Astrocyte of the hippocampus (primary cell): ENCODE results near the gene VPS51.
"Not testable (repeated sequence)": the region's sequence is repeated elsewhere in the genome, so short reads cannot be mapped to it uniquely, and the experiment has no call there.

Source experiments
- DNase-seq: peaks from one replicate; pipeline ENCODE4 v3.0.0; 2011; ENCODE audit warnings: low read depth, low spot score

Gene VPS51

DNA sequence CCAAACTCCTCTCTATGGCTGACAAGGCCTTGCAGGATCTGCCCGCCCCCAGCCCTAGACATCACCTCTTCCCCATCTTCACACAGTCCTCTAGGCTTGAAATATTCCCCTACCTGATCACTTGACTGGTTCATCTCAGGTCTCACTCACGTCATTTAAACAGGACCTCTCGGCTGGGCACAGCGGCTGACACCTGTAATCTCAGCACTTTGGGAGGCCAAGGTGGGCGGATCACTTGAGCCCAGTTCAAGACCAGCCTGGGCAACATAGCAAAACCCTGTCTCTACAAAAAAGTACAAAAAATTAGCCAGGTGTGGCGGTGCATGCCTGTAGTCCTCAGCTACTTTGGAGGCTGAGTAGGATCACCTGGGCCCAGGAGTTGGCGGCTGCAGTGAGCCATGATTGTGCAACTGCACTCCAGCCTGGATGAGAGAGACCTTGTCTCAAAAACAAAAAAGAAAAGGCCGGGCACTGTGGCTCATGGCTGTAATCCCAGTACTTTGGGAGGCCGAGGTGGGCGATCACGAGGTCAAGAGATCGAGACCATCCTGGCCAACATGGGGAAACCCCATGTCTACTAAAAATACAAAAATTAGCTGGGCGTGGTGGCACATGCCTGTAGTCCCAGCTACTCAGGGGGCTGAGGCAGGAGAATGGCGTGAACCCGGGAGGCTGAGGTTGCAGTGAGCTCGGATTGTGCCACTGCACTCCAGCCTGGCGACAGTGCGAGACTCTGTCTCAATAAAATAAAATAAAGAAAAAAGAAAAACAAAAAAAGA lies 23.1 kb downstream of the VPS51 start:
- not testable (repeated sequence) for DNase-seq

DNA sequence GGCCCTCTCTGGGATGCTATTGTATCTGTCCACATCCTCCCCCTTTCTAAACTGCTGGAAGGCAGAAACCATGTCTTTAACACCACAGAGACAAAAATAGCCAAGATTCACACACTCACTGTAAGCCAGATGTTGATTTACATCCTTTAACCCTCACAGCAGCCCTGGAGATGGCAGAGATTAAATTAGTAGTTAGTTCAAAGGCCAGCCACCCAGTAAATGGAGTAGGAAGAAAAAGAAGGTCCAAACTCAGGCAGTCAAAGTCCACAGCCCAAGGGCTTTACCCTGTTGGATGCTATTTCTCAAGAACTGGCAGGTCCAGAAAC lies 23.6 kb downstream of the VPS51 start:
- no peak for DNase-seq

DNA sequence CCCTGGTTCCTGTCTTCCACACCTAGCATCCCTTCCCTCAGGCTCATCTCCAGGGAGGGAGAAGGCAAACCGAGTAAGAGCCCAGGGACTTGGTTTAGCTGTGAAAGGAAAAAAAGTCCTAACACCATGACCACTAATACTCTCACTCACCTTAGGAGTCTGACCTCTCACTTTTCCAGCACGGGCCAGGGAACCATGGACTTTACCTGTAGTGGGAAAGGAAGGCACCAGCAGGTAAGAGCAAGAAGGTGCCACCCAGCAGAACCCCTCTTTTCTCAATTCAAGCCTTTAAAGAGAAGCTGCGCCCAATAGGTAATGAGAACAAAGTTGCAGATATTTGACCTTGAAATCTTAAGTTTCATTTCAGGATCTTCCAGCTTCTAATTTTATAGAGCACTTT lies 24.8 kb downstream of the VPS51 start:
- DNase-seq = no peak

DNA sequence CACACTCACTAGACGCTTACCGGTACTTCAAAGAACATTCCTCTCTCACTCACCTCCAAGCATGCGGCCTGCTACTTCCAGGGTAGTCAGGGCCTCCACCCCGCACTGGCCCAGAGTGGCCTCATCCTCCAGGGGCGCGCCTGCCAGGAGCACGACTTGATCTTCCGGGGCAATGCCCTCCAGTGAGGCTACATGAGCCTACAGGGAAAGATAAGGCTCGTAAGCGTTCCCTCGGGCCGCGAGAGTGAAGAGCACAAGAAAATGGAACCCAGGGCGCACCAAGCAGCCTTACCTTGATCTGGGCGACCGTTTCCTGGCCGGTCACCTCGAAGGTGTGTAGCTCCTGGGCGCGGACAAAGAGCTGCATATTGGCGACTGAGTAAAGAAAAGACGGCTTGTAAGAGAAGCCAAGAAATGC lies 25.4 kb downstream of the VPS51 start:
- DNase-seq = peak; percentile 31

DNA sequence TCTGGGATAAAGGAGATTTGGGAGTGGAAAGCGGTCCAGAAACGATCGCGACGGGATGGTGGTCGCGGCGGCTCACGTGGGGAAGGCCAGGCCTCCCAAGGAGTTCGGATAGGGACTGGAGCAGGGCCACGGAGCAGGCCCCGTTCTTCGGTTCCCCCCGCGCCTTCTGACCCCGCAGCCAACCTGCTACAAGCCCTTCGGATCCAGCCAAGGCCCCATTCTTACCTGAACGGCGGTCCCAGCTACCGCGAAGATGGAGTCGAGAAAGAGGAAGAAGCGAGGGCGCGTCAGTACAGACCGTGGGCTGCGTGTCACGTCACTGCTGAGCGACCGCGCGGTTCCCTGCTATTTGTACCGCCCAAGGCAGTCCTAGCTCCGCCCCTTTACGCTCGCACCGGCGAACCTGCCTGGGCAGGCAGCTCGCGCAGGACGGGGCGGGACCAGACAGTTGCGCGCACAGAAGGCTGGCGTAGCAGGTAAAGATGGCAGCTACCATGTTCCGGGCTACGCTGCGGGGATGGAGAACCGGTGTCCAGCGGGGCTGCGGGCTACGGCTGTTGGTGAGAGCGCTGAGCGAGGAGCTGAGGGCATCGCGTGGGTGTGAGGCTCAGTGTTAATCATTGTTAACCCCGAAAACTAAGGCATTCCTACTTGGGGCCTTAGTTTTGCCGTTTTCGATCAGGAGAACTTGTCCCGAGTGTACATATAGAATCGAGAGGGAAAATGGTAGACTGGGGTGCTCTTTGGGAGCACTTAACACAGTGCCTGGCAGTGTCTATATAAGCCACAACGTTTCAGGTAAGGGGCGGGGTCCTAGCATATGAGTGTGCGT lies 26.1 kb downstream of the VPS51 start, which contains the start of the genes FAU and MRPL49:
TSS of gene FAU (minus strand) at position 270 of the 832 bp plus-strand sequence. CDS start 321 bp downstream, outside the sequence.
TSS of gene MRPL49 (plus strand) at position 457 of the 832 bp plus-strand sequence. CDS start at position 483, 26 bp downstream.
- DNase-seq = peak; percentile 99

DNA sequence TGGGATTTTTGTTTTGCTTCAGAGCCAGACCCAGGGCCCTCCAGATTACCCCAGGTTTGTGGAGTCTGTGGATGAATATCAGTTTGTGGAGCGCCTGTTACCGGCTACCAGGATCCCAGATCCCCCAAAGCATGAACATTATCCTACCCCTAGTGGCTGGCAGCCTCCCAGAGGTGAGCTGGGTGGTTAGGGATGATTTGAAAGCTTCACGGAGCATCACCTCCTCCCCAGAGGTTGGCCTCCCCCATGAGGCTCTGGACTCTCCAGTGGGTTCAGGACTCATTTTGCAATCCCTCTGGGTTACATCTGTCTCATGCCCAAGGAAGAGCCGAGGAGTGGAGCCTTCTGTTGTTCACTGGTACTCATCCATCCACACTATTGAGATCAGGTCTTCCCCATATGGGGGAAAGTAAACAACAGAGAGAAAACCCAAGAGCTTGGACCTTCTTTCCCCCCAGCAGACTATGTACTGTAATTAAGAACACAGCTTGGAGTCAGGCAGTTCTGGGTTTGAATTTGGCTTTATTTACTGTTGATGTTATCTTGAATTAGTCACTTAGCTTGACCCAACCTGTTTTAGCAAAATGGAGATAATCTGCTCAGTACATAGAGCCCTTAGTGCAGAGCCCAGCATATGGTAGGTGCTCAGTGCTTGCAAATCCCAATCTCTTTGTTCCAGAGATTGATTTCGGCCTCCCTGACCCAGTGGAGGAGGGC lies 28.6 kb downstream of the VPS51 start:
- no peak for DNase-seq

DNA sequence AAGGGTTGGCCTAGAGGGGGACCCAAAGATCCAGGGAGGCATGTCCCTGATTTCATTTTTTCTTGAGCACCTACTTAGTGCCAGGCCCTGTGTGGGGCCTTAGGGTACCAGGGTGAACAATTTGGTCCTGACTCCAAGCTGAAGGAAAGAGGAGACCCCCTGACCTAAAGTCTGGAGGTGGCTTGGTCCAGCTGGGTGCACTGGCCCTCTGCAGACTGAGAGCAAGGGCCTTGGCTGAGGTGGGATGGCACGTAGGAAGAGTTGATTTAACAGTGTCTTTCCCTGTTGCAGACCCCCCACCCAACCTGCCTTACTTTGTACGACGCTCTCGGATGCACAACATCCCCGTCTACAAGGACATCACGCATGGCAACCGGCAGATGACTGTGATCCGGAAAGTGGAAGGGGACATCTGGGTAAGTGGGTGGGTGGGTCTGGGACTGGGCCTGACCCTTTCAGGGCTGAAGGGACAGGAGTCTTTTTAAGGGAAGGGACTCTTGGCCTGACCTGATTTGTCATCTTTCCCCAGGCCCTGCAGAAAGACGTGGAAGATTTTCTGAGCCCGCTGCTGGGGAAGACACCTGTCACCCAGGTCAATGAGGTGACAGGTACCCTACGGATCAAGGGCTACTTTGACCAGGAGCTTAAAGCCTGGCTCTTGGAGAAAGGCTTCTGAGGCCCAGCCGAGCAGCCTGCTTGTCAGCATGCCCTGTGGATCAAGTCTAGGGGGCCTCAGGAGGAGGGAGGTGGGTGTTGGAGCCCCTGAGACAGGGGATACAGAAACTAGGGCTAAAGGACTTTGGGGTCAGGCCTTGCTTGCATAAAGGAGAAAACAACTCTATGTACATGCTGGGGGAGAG lies 29.4 kb downstream of the VPS51 start:
- no peak for DNase-seq

DNA sequence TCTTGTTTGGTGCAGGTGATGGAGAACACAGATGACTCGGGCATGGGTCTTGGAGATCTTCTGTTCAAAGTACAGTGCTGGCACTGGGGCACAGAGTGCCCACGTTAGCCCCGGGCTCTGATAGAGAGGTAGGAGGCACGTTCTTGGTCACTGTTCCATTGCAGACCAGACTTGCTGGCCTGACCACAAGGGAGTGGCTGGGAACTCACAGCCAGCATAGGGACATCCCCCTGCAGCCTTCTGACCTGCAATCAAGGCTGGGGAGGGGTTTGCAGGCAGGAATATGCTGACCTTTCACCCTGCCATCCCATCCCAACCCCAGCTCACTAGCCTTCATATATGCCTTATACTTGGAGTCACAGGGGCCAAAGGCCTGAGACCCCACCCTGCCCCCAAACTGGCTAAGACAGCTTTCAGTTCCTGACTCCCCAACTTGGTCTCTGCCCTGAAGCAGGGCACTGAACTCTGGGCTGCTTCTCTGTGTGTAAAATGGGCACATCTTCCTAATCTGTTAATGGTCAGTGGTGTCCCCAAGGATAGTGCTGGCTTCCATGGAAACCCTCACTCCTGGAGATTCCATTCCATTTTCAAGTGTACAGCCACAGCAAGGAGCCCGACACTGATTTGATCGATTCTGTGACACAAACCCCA lies 30.7 kb downstream of the VPS51 start:
- DNase-seq = no peak

DNA sequence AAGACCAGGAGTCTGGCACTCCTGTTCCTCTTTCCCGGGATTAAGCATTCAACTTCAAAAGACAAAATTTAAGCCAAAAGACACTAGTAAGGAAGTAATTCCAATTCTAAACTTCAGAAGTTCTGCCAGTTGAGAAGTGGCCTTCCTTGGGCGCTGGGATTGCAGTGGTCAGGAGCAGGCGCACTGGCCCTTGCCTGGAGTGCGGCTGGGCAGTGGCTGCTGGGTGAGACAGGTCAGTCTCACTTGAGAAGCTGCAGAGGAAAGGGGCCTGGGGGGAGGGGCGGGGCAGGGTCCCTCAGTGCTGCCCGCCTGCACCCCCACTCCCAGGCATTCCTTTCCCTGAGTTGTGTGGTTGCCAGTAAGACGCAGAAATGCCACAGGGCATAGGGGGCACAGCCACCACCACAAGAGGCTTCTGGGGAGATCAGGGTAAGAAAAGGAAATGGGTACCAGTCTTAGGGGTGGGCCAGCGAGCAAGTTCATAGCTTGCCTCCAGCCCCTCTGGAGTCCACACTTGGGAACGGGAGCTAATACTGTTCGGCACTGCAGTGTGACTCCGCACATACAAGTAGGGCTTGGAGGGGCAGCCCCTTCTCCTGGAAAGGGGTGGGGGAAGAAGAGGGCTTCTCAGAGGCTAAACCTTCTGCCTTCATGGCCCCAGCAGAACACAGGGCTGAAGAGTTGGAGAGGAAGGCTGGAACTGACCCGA lies 31.6 kb downstream of the VPS51 start:
- no peak for DNase-seq

DNA sequence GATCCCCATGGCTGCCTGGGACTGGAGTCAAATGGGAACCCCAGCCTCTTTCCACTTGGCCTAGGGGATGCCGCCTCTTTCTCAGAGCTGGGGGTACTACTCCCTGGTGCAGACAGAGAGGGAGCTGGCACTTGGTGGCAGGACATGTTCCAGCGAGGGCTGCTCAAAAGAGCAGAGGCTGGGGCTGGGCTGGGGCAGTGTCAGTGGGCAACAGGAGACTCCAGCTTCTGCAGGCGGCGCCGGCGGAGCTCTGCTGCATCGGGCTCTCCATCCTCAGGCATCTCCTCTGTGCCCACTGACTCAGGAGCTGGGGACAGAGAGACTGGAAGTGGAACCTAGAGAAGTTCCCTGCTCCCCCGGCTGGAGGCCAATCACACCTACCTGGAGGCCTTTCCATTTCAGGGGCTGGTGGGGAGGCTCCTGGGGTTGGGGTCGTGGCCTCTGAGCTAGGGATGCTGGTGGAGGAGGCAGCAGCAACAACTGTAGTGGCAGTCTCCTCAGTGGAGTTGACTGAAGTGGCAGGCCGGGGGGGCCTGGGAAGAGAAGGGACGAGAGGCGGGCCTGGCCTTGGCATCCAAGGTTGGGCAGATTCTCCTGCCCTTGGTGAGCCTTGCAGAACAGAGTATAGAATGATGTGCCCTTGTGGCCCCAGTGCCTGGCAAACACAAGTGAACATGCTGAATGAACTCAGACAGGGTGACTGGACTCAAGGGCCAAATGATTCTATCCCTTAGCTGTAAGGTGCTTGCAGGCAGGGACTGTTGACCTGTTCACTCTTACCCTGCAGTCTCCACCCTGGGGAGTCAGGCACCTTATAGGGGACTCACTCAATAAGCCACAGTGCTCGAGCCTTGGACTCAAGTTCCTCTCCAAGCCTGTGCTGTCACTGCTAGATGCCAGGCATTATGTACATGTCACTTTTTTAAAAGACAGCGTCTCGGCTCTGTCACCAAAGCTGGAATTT lies 32.5 kb downstream of the VPS51 start:
- no peak for DNase-seq

DNA sequence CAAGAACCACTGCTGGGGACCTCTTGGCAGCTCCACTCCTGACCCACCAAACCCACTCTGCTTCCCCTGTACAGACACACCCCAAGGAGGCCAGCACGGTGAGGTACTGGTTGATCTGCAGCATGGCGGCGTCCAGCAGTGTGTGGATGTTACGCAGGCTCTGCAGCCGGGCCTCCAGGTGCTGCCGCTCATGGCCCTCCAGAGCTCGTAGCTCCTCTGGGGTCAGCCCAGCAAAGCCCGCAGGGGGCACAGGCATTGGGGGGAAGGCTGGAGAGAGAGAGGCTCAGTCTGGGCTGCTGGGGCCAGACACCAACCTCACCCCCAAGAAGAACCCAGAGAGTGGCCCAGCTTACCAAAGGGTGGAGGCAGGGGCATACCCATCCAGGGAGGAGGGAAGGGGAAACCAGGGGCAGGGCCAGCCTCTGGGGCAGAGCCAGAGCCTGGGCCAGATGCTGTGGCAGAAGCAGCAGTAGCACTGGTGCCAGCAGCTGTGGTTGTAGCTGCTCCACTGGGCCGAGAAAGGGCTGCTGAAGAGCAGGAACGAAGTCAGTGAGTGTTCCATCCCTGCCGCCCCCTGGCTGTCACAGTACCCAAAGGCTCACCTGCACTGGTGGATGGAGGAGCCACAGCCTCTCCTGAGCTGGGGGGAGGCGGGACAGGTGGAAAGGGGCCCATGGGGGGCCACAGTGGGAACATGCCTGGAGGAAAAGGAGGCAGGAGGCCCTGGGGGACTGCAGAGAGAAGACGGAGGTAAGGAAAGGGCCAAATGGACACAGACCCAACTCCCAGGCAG lies 33.8 kb downstream of the VPS51 start:
- DNase-seq = no peak

DNA sequence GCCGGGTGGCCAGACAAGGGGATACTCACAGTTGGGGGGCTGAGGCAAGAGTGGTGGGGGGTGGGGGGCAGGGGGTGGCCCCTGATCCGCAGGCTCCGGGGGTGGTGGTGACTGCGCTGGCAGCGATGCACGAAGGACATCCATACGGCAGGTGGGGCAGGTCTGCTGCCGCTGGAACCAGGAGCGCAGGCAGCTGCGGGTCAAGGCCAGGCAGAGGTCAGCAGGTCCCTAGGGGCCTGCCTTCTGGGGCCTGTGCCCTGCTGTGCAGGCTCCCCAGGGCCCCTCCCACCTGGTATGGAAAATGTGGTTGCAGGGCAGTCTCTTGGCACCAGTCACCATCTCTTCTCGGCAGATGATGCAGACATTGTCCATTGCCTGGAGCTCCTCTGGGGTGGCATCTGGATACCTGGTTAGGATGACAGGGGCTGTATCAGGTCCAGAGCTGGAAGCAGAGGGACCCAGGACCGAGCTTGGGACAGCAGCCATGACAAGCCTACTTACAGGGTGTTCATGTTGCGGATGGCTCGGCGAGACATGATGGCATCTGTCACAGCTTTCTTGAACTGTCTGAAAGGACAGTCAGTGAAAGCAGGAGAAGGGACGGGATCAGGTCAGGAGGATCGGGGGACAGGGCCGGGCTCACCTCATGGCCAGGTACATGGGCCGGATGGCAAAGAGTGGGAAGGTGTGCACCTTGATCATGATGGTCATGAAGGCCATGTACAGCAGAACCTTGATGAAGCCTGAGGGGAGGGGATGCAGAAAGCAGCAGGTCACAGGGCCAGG lies 34.8 kb downstream of the VPS51 start:
- no peak for DNase-seq

DNA sequence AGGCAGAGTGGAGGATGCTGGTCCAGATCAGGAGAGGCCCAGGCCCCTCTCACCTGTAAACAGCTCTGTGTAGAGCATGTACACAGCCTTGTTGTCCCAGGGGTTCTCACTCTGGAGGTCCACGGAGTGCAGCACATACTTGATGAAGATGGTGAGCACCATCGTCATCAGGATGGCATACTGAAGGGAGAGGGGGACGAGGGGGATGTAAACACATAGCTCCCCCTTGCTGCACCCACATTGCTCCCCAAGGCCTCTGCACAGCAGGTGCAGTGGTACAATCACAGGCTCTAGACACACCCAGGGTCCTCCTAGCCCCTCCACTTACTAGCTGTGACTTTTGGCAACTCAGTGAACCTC lies 35.4 kb downstream of the VPS51 start:
- no peak for DNase-seq

DNA sequence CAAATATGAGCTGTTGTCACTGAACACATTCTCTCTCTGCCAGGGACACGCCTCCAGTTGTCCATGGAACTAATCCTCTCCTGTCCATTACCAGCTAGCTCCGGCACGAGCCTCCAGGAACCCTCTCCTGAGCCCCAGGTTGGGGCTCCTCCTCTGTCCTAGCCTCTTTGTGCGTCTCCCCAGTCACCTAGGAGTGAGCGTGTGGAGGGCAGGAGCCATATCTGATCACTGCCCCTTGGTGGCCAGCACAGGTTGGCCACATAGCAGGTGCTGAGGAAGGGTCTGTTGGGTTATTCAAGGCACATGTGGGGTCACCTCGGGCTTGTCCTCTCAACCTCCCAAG lies 35.9 kb downstream of the VPS51 start:
- no peak for DNase-seq

DNA sequence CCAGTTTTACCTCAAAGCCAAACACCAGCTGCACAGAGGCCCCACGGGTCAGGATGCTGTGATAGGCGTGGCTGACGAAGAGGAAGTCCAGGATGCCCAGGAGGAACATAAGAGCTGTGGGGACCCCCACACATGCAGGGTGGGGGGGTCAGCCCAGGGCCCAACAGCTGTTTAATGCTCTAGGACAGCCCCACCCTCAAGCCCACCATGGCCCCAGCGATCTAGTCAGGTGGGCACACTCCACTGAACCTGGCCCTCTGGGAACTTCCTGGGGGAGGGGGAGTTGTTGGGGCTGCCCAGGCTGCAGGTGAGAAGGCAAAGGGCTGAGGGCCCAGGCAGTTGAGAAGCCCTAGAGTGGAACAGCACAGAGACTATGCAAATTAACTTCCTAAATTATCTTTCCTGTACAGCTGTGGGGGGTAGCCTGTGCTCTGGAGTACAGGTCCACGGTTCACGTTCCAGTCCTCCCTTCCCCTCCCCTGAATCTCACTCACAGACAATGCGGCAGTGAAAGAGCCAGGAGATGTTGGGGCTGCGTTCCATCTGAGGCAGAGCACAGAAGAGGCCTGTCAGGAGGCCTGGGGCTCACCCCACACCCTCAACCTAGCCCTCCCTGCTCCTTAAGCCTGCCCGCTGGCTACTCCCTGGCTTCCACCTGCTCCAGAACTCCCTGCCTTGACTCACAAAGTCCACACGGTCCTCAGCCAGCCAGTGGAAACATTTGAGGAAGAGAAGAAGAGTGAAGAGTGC lies 36.4 kb downstream of the VPS51 start:
- no peak for DNase-seq

DNA sequence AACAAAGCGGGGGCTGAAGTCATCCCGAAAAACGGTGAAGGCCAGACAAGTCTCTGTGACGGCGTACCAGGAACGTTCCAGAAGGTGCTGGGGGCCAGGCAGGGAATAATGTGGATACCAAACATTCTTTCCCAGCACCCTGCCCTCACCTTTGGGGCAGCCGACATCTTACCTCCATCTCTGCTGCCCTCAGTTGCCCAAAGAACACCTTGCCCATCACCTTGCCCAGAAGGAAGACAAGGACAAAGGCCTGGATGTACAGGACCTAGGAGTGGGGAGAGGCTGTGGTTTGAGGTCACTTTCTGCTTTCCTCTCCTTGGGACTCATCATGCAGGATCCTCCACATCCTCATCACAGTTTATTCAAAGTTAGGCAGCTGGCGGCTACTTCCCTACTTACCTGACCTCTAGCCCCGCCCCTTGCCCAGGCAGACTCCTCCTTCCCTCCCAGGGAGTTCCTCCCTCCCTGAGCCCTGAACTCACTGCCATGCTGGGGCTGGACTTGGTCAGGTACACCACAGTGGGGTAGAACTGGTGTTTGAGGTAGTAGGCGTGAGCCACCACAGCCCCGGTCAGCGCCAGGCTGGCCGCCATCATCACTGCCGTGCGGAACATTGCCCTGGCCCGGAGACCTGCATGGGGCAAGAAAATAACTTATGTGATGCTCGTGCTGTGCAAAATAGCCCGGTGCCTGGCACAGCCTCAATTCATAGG lies 37.1 kb downstream of the VPS51 start:
- DNase-seq = peak; percentile 22
